Gastrocnemius medialis (tissue), 4 donors: Measurements from ENCODE around the gene HSPB3.

Experiments
- CTCF ChIP-seq, 5 experiments: fragments of 450-650 bp in 3 of 5; fragments of 200-600 bp in 2 of 5; sonication (generic) in 2 of 5; IDR thresholded peaks in 4 of 5; conservative IDR thresholded peaks in 1 of 5; 1 replicate in 4 of 5; 2 replicates in 1 of 5; pipeline ENCODE4 v1.5.1; 2016 to 2019; ENCODE audit warnings: antibody characterized with exemption in 5 of 5, mild to moderate bottlenecking in 3 of 5, moderate library complexity in 3 of 5
- POLR2A ChIP-seq, 2 donors: fragments of 450-650 bp; IDR thresholded peaks; one replicate each; pipeline ENCODE4 v1.6.1; 2017; ENCODE audit warnings: antibody characterized with exemption in 2 of 2, mild to moderate bottlenecking in 2 of 2, moderate library complexity in 2 of 2

- TF ChIP-seq CTCF (IDR thresholded peaks at IDR 0.05 in 4 of 5, conservative IDR thresholded peaks at IDR 0.05 in 1 of 5) (no peak), POLR2A (IDR thresholded peaks at IDR 0.05) (no peak)
Measured at GRCh38 chr5:54442271-54442670, 13.2 kb upstream of the HSPB3 start.
